HUES48 (cell line): ENCODE data around the gene JARID2.

ENCODE experiments used
- H3K27ac ChIP-seq: one replicate; pipeline ENCODE4 v1.7.0; 2013; ENCODE audit warnings: low read depth, low read length, inconsistent platforms
- H3K27me3 ChIP-seq: 2 replicates; pipeline ENCODE4 v1.6.1; 2013; ENCODE audit warnings: mild to moderate bottlenecking, low read length; ENCODE audit not compliant: control insufficient read depth, insufficient read depth
- H3K36me3 ChIP-seq: 2 replicates; pipeline ENCODE4 v1.6.1; 2013; ENCODE audit warnings: low read length; ENCODE audit not compliant: control insufficient read depth, insufficient read depth
- H3K4me1 ChIP-seq: 2 replicates; pipeline ENCODE4 v1.6.1; 2013; ENCODE audit warnings: mild to moderate bottlenecking, low read length; ENCODE audit not compliant: control insufficient read depth, insufficient read depth
- H3K4me3 ChIP-seq: 2 replicates; pipeline ENCODE4 v1.5.1; 2013; ENCODE audit warnings: mild to moderate bottlenecking, low read depth, low read length
- H3K9ac ChIP-seq: 2 replicates; pipeline ENCODE4 v1.6.1; 2013; ENCODE audit warnings: mild to moderate bottlenecking, low read depth, low read length, moderate library complexity
- H3K9me3 ChIP-seq: 2 replicates; pipeline ENCODE4 v1.6.1; 2013; ENCODE audit warnings: low read length; ENCODE audit not compliant: control insufficient read depth, insufficient read depth

JARID2 gene

DNA sequence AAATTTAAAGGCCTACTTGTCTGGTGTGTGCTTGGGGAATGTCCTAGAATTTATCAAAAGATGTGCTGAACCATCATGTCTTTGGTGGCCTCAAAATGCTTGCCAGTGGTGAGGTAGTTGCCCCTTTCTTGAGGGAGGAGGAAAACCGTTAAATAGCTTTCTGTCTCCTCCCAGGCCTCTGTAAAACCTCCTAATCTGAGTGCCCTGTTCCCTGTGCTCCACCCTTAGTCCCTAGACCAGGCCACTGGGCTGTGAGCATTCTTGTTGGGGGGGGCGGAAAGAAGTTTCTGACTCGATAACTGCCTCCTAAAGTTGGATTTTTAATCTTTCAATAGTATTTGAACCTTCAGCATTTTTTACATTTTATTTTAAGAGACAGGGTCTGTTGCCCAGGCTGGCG lies 23.1 kb downstream of the JARID2 start:
- peak overlapping the region; percentile 14; the same call in 1 of the 2 replicates for H3K9ac ChIP-seq
- H3K9me3 ChIP-seq = no peaks in the 10 kb centered on the region
- peaks cover 19% of the 10 kb centered on the region for H3K36me3 ChIP-seq
- H3K27me3 ChIP-seq = no peaks in the 10 kb centered on the region
- peak overlapping the region; percentile 95 for H3K27ac ChIP-seq
- peak overlapping the region; percentile 47 for H3K4me3 ChIP-seq
- H3K4me1 ChIP-seq = peaks cover 89% of the 10 kb centered on the region

GRCh38 chr6:15269619-15270018 lies 23.8 kb downstream of the JARID2 start:
- no peak overlapping the region; the same call in 1 of the 2 replicates for H3K4me3 ChIP-seq
- peak overlapping the region; percentile 95 for H3K27ac ChIP-seq
- H3K36me3 ChIP-seq = peaks cover 25% of the 10 kb centered on the region
- H3K9ac ChIP-seq = no peak overlapping the region
- no peaks in the 10 kb centered on the region for H3K9me3 ChIP-seq
- H3K27me3 ChIP-seq = no peaks in the 10 kb centered on the region
- peaks cover 89% of the 10 kb centered on the region for H3K4me1 ChIP-seq

DNA sequence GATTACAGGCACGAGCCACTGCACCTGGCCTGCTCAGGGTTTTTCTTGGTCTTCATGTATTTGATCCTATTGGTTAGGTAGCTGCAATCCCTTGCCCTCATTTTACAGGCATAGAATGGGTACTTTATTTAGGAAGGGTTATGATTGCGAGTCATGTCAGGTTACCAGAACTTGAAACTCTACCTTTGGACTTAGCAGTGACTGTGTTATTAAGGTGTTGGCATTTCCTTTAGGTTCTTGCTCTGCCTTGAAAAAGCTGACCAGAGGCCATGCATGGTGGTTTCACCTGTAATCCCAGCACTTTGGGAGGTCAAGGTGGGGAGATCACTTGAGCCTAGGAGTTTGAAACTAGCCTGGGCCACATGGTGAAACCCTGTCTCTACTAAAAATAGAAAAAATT lies 24.5 kb downstream of the JARID2 start:
- Histone ChIP-seq H3K27ac (no peak overlapping the region), H3K27me3 (no peaks in the 10 kb centered on the region), H3K4me1 (peaks cover 88% of the 10 kb centered on the region), H3K36me3 (peaks cover 30% of the 10 kb centered on the region), H3K9ac (no peak overlapping the region), H3K4me3 (no peak overlapping the region), H3K9me3 (no peaks in the 10 kb centered on the region)

DNA sequence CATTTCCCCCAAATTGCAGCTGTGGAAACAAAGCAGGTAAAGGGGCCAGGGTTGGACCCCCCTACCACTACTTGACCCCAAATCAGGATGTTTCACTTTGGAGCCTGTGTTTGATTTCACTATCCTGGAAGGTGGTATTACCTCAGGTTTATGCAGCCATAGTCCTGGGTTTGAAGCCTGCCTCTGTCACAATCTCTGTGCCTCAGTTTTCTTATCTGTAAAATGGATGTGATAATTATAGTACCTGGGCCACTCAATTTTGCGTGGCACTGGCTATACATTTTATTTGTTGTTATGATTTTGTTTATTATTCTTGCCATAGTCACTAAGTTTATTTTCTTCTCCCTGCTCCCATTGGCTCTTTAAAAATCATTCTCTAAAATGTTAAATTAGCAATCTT lies 26.7 kb downstream of the JARID2 start:
- H3K4me1 ChIP-seq = peaks cover 87% of the 10 kb centered on the region
- no peak overlapping the region for H3K9ac ChIP-seq
- H3K4me3 ChIP-seq = no peak overlapping the region
- no peaks in the 10 kb centered on the region for H3K9me3 ChIP-seq
- H3K36me3 ChIP-seq = peaks cover 27% of the 10 kb centered on the region
- no peak overlapping the region for H3K27ac ChIP-seq
- no peaks in the 10 kb centered on the region for H3K27me3 ChIP-seq

- Histone ChIP-seq H3K4me1 (peaks cover 74% of the 10 kb centered on the region), H3K9ac (no peak overlapping the region), H3K27ac (peak overlapping the region; percentile 16), H3K36me3 (peaks cover 27% of the 10 kb centered on the region), H3K27me3 (no peaks in the 10 kb centered on the region), H3K9me3 (no peaks in the 10 kb centered on the region), H3K4me3 (no peak overlapping the region)
Observed at GRCh38 chr6:15274692-15275387, 29.0 kb downstream of the JARID2 start.

GRCh38 chr6:15276036-15276985 lies 30.4 kb downstream of the JARID2 start:
- Histone ChIP-seq H3K36me3 (peaks cover 30% of the 10 kb centered on the region), H3K27me3 (no peaks in the 10 kb centered on the region), H3K9me3 (no peaks in the 10 kb centered on the region), H3K27ac (no peak overlapping the region), H3K9ac (no peak overlapping the region), H3K4me1 (peaks cover 73% of the 10 kb centered on the region), H3K4me3 (no peak overlapping the region)

DNA sequence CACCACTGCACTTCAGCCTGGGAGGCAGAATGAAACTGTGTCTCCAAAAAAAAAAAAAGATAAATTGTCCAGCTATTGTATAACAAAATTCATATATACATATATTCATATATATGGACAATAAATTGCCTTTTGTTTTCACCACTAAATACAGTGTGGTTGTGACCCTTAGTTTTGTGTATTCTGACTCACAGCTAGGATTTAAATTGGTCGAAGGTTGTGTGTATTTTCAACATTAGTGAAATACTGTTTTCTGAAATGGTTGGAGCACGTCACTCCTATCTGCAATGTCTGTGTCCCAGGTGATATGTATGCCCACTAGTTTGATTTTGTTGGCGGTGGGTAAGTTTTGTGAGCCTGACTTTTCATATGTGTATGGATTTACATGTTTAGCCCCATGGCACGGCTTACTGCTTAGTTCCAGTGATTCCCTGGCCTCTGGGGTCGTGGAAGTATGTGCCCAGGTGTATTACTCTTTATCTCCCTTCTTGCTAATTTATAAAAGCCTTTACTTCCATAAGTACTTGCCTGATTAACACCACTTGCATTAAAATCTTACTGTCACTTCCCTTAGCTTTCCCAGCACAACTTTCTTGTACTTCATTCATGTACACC lies 33.3 kb downstream of the JARID2 start:
- no peaks in the 10 kb centered on the region for H3K9me3 ChIP-seq
- no peak overlapping the region for H3K9ac ChIP-seq
- H3K36me3 ChIP-seq = peaks cover 26% of the 10 kb centered on the region
- H3K27me3 ChIP-seq = no peaks in the 10 kb centered on the region
- H3K4me3 ChIP-seq = no peak overlapping the region
- H3K27ac ChIP-seq = no peak overlapping the region
- peaks cover 65% of the 10 kb centered on the region for H3K4me1 ChIP-seq

- no peaks in the 10 kb centered on the region for H3K27me3 ChIP-seq
- peaks cover 19% of the 10 kb centered on the region for H3K36me3 ChIP-seq
- H3K4me1 ChIP-seq = peaks cover 65% of the 10 kb centered on the region
- H3K9me3 ChIP-seq = no peaks in the 10 kb centered on the region
- H3K27ac ChIP-seq = no peak overlapping the region
- H3K9ac ChIP-seq = no peak overlapping the region
- no peak overlapping the region for H3K4me3 ChIP-seq
Observed at GRCh38 chr6:15280028-15280427, 34.2 kb downstream of the JARID2 start.

DNA sequence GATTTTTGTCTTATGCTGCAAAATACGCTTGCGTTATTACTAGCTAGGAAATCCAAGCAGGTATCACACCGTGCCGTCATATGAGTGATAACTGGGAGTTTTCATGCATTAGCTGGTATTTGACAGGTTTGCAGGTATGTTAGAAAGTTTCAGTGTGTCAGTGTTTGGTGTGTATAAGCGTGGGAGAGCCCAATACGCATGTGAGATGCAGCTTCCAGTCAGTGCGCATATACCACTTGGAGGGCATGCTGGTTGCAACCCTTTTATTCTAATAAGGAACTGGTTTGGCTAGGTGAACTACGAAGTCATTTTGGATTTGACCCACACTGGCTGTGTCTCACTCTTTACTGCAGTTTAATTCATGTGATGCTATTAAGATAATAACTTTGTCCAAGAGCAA lies 35.1 kb downstream of the JARID2 start:
- no peak overlapping the region for H3K27ac ChIP-seq
- H3K9ac ChIP-seq = no peak overlapping the region
- H3K4me1 ChIP-seq = peaks cover 63% of the 10 kb centered on the region
- H3K36me3 ChIP-seq = peaks cover 23% of the 10 kb centered on the region
- no peaks in the 10 kb centered on the region for H3K27me3 ChIP-seq
- no peaks in the 10 kb centered on the region for H3K9me3 ChIP-seq
- H3K4me3 ChIP-seq = no peak overlapping the region

DNA sequence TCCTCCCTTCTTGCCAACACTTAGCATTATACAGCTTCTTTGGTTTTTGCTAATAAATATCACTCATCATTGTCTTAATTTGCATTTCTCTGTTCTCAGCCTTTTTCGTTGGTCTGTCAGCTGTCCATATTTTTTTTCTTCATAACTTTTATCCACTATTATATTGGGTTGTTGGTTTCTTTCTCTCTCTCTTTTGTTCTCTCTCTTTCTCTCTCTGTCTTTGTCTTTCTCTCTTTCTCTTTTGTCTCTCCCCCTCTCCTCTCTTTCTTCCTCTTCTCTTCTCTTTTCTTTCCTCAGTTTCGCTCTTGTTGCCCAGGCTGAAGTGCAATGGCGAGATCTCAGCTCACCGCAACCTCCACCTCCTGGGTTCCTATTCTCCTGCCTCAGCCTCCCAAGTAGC lies 36.5 kb downstream of the JARID2 start:
- H3K27ac ChIP-seq = no peak overlapping the region
- peaks cover 28% of the 10 kb centered on the region for H3K36me3 ChIP-seq
- no peak overlapping the region for H3K4me3 ChIP-seq
- no peak overlapping the region for H3K9ac ChIP-seq
- no peaks in the 10 kb centered on the region for H3K9me3 ChIP-seq
- peaks cover 57% of the 10 kb centered on the region for H3K4me1 ChIP-seq
- H3K27me3 ChIP-seq = no peaks in the 10 kb centered on the region

GRCh38 chr6:15283986-15284361 lies 38.1 kb downstream of the JARID2 start:
- H3K36me3 ChIP-seq = peaks cover 33% of the 10 kb centered on the region
- H3K4me3 ChIP-seq = no peak overlapping the region
- no peaks in the 10 kb centered on the region for H3K9me3 ChIP-seq
- no peak overlapping the region for H3K27ac ChIP-seq
- H3K27me3 ChIP-seq = no peaks in the 10 kb centered on the region
- no peak overlapping the region for H3K9ac ChIP-seq
- peaks cover 63% of the 10 kb centered on the region for H3K4me1 ChIP-seq
